MG63 (cell line): ENCODE measurements around the gene UBAC2. TPM values are rescaled to one million over a fixed set of nuclear protein-coding genes. Genes with fewer than 3 reads are reported as not detected.

ENCODE experiments used
- DNase-seq: peaks from one replicate; pipeline ENCODE4 v3.0.0-alpha.2; 2020
- H3K27me3 ChIP-seq: fragments of 250-450 bp; sonication (Bioruptor Pico); 2 replicates; pipeline ENCODE4 v1.5.1; 2020; ENCODE audit warnings: mild to moderate bottlenecking, moderate library complexity
- H3K36me3 ChIP-seq: fragments of 250-450 bp; sonication (Bioruptor Pico); 2 replicates; pipeline ENCODE4 v1.5.1; 2020; ENCODE audit warnings: mild to moderate bottlenecking, moderate library complexity
- H3K4me3 ChIP-seq: fragments of 250-450 bp; sonication (Bioruptor Pico); 2 replicates; pipeline ENCODE4 v1.5.1; 2020; ENCODE audit warnings: mild to moderate bottlenecking, moderate library complexity
- H3K9me3 ChIP-seq: fragments of 250-450 bp; sonication (Bioruptor Pico); 2 replicates; pipeline ENCODE4 v1.5.1; 2020; ENCODE audit warnings: mild to moderate bottlenecking, moderate library complexity
- total RNA-seq: library from RNA; depleted of rRNA; stranded (reverse); fragments of >200 nt; shearing (Covaris generic); gene quantifications from 2 replicates; pipeline ENCODE4 v1.2.3, GENCODE V29; 2014; ENCODE audit warnings: low replicate concordance

The UBAC2 gene
- total RNA-seq, 1 experiment from 2014 or later = 80.9 TPM

DNA sequence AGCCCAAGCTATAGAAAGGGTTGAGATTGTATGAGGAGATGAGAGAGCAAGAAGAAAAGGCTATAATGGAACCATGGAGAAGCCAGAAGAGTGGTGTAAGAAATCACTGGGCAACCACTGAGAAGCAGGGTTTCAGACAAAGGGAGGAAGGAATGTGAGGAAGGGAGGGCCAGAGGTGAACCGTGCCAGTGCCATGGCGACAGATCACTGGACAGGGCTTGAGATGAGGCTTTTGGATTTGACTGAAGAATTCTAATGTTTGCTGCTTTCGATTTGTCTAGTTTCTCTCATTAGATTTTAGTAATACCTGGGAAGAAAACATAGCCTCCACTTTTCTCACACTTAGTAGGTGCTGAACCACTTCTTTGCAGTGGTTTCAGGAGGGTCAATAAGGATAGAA, 112.8 kb downstream of the UBAC2 start:
- Histone ChIP-seq H3K9me3 (no peaks in the 10 kb centered on the region), H3K27me3 (no peaks in the 10 kb centered on the region), H3K4me3 (no peak overlapping the region)

GRCh38 chr13:99313941-99314340, 113.3 kb downstream of the UBAC2 start:
- Histone ChIP-seq H3K4me3 (no peak overlapping the region), H3K36me3 (peaks cover 7% of the 10 kb centered on the region), H3K9me3 (no peaks in the 10 kb centered on the region), H3K27me3 (no peaks in the 10 kb centered on the region)
- no peak for DNase-seq

More for the DNA sequence above, 112.8 kb downstream of the UBAC2 start:
- DNase-seq = no peak
- H3K36me3 ChIP-seq = peaks cover 7% of the 10 kb centered on the region

- no peak for DNase-seq
- no peak overlapping the region for H3K4me3 ChIP-seq
- no peaks in the 10 kb centered on the region for H3K27me3 ChIP-seq
- H3K9me3 ChIP-seq = no peaks in the 10 kb centered on the region
- H3K36me3 ChIP-seq = peaks cover 7% of the 10 kb centered on the region
Observed at GRCh38 chr13:99314640-99315176, 114.1 kb downstream of the UBAC2 start.

- Histone ChIP-seq H3K4me3 (no peak overlapping the region), H3K27me3 (no peaks in the 10 kb centered on the region), H3K36me3 (peaks cover 7% of the 10 kb centered on the region), H3K9me3 (no peaks in the 10 kb centered on the region)
- DNase-seq = no peak
Observed at GRCh38 chr13:99315186-99315585, 114.5 kb downstream of the UBAC2 start.

- no peak for DNase-seq
- Histone ChIP-seq H3K4me3 (no peak overlapping the region), H3K27me3 (no peaks in the 10 kb centered on the region), H3K9me3 (no peaks in the 10 kb centered on the region), H3K36me3 (peaks cover 7% of the 10 kb centered on the region)
Observed at GRCh38 chr13:99316224-99316623, 115.6 kb downstream of the UBAC2 start.

- Histone ChIP-seq H3K9me3 (no peaks in the 10 kb centered on the region), H3K36me3 (peaks cover 7% of the 10 kb centered on the region), H3K27me3 (no peaks in the 10 kb centered on the region), H3K4me3 (no peak overlapping the region)
- DNase-seq = no peak
Observed at GRCh38 chr13:99316657-99317256, 116.1 kb downstream of the UBAC2 start.

DNA sequence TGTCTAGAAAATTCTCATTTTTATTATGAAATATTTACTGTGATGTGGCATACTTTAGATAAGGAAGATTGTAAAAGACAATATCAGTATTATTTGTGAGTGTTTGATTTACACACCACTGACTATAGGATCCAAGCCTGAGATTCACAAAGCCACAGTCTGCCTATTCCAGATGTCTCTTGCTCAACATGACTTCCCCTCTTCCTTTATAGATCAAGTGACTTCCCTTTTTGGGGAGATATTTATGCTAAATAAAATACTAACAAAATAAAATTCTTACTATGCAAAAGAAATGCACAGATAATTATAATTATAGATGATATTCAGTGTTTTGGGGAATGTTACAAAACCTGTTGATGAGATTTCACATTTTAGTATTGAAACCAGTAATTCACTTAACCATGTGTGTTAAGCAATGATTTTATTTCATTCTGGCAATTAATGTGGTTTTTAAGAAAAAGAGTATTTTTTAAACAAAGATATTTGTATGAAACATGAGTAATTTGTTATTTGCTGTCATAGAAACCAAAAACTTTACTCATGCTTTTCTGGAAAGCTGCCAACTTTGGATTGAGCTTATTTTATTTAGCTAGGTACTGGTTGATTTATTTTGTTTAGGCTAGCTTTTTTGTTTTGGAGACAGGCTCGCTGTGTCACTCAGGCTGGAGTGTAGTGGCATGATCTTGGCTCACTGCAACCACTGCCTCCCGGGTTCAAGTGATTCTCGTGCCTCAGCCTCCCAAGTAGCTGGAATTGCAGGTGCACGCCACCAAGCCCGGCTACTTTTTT, 120.2 kb downstream of the UBAC2 start:
- H3K4me3 ChIP-seq = no peak overlapping the region
- DNase-seq = peak; percentile 41

DNA sequence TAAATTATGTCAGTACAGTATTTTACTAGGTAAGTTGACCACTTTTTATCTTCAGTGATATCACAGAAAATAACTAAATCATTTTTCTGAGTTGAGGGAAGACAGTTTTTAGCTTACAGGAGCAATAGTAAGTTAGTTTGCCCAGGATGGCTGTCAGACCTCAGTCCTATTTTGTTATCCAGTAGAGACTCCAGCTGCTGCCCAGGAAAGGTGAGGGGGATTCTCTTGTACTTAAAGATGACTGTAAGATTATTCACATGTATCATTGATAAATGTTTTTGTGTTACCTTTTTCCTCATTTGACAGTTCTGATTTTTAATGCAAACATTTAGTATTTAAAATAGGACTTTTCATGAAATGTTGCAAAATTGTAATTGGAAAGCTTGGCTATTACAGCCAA, 121.1 kb downstream of the UBAC2 start:
- no peaks in the 10 kb centered on the region for H3K27me3 ChIP-seq
- H3K4me3 ChIP-seq = no peak overlapping the region
- H3K9me3 ChIP-seq = no peaks in the 10 kb centered on the region
- DNase-seq = no peak
- H3K36me3 ChIP-seq = no peaks in the 10 kb centered on the region; the same call in 1 of the 2 replicates

More for the DNA sequence above, 120.2 kb downstream of the UBAC2 start:
- H3K9me3 ChIP-seq = no peaks in the 10 kb centered on the region
- H3K27me3 ChIP-seq = no peaks in the 10 kb centered on the region
- H3K36me3 ChIP-seq = no peaks in the 10 kb centered on the region; the same call in 1 of the 2 replicates

- H3K36me3 ChIP-seq = no peaks in the 10 kb centered on the region; the same call in 1 of the 2 replicates
- no peaks in the 10 kb centered on the region for H3K9me3 ChIP-seq
- no peak for DNase-seq
- H3K27me3 ChIP-seq = no peaks in the 10 kb centered on the region
- no peak overlapping the region for H3K4me3 ChIP-seq
Observed at GRCh38 chr13:99322297-99323103, 121.8 kb downstream of the UBAC2 start.

DNA sequence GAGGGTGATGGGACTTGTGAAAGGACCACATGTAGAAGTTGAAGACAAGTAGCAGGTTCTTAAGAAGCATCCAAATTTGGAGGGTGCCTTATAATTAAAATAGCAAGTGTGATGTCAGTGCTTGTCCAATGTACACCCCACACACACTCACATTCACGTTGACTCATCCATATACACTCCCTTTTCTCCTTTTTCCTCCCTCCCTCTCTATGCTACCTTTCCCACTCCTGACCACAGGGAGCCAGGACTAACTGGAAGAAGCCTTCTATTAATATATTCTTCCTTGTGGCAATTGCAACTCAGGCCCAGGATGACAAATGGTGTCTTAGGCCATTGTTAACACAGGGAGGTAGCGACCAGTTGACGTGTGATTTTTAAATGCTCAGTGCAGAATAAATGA, 122.8 kb downstream of the UBAC2 start:
- no peak overlapping the region for H3K4me3 ChIP-seq
- DNase-seq = no peak
- H3K27me3 ChIP-seq = no peaks in the 10 kb centered on the region
- H3K36me3 ChIP-seq = no peaks in the 10 kb centered on the region
- no peaks in the 10 kb centered on the region for H3K9me3 ChIP-seq

- H3K36me3 ChIP-seq = peaks cover 9% of the 10 kb centered on the region
- H3K4me3 ChIP-seq = no peak overlapping the region
- no peaks in the 10 kb centered on the region for H3K9me3 ChIP-seq
- H3K27me3 ChIP-seq = no peaks in the 10 kb centered on the region
- DNase-seq = no peak
Observed at GRCh38 chr13:99326012-99326411, 125.4 kb downstream of the UBAC2 start.

GRCh38 chr13:99327126-99327525, 126.5 kb downstream of the UBAC2 start:
- no peak for DNase-seq
- Histone ChIP-seq H3K4me3 (no peak overlapping the region), H3K9me3 (no peaks in the 10 kb centered on the region), H3K36me3 (peaks cover 12% of the 10 kb centered on the region), H3K27me3 (no peaks in the 10 kb centered on the region)

DNA sequence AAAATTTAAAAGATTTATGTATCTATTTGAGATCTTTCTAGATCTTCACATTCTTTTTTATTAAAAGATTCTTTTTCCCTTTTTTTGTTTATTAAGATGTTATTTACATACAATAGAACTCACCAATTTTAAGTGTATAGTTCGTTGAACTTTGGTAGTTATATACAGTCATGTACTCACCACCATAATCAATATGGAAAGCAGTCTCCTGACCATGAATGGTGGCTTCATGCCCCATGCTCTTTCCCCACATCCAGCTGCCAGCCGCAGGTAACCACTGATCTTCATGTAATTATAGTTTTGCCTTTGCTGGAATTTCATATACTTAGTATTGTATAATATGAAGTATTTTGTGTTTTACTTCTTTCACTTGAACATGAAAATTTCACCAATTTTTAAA, 127.1 kb downstream of the UBAC2 start:
- Histone ChIP-seq H3K4me3 (no peak overlapping the region), H3K27me3 (no peaks in the 10 kb centered on the region), H3K9me3 (no peaks in the 10 kb centered on the region), H3K36me3 (peaks cover 12% of the 10 kb centered on the region)
- no peak for DNase-seq

DNA sequence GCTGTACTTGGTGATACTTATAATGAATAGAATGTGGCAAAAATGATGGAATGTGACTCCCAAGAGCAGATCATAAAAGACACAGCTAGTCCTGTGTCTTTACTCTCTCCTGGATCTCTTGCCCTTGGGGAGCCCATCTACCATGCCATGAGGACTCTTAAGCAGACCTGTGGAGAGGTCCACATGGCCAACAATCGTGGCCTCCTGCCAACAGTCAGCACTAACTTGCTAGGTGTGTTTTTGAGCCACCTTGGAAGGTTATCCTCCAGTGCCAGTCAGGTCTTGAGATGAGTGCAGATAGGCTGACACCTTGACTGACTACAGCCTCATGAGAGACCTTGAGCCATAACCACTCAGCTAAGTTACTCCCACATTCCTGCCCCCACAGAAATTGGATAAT, 128.8 kb downstream of the UBAC2 start:
- no peak for DNase-seq
- peaks cover 12% of the 10 kb centered on the region for H3K36me3 ChIP-seq
- H3K27me3 ChIP-seq = no peaks in the 10 kb centered on the region

GRCh38 chr13:99330942-99331341, 130.3 kb downstream of the UBAC2 start:
- DNase-seq = no peak
- Histone ChIP-seq H3K4me3 (no peak overlapping the region), H3K27me3 (no peaks in the 10 kb centered on the region), H3K36me3 (peaks cover 12% of the 10 kb centered on the region), H3K9me3 (no peaks in the 10 kb centered on the region)

More for the DNA sequence above, 128.8 kb downstream of the UBAC2 start:
- no peak overlapping the region for H3K4me3 ChIP-seq
- no peaks in the 10 kb centered on the region for H3K9me3 ChIP-seq

- no peak overlapping the region for H3K4me3 ChIP-seq
- DNase-seq = no peak
- H3K36me3 ChIP-seq = peaks cover 12% of the 10 kb centered on the region
- H3K27me3 ChIP-seq = no peaks in the 10 kb centered on the region
- no peaks in the 10 kb centered on the region for H3K9me3 ChIP-seq
Observed at GRCh38 chr13:99331881-99332293, 131.2 kb downstream of the UBAC2 start.

DNA sequence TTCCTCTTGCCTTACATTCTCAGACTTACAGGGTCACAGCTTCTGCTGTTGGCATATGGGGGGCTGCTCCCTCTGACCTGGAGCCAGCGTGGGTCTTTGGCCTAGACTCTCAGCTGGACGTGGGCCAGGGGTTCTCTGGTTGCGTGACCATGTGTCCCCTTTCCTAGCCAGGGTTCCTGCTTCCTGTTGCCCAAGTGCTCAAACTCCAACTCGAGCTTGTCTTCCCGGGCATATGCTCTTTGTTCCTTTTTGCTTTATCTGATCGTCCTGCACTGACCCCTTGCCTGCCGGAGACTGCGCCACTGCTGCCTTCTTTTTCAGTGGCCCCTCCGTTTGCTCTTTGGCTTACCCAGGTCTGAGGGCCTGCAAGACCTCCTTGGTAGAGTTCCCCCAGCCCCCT, 131.8 kb downstream of the UBAC2 start:
- no peaks in the 10 kb centered on the region for H3K9me3 ChIP-seq
- no peak overlapping the region for H3K4me3 ChIP-seq
- no peak for DNase-seq
- H3K27me3 ChIP-seq = no peaks in the 10 kb centered on the region
- peaks cover 12% of the 10 kb centered on the region for H3K36me3 ChIP-seq
